H9 (cell line): Measurements from ENCODE around the gene KBTBD13. TPM values are rescaled to one million over a fixed set of nuclear protein-coding genes. Genes with fewer than 3 reads are reported as not detected.

Experiments used
- DNase-seq: peaks from one replicate; pipeline ENCODE4 v3.0.0-alpha.2; 2017
- H2AFZ ChIP-seq: one replicate; pipeline ENCODE4 v1.6.1; 2013; ENCODE audit warnings: mild to moderate bottlenecking, low read length, control low read depth, moderate library complexity
- H2AK5ac ChIP-seq: 2 replicates; pipeline ENCODE4 v1.6.1; 2013; ENCODE audit warnings: low read length, control low read depth, mixed read lengths; ENCODE audit not compliant: insufficient read length
- H2BK120ac ChIP-seq: one replicate; pipeline ENCODE4 v1.6.1; 2013; ENCODE audit warnings: low read depth, mild to moderate bottlenecking, low read length, control low read depth, inconsistent platforms; ENCODE audit not compliant: poor library complexity, severe bottlenecking
- H2BK12ac ChIP-seq: 2 replicates; pipeline ENCODE4 v1.6.1; 2013; ENCODE audit warnings: low read length, control low read depth, mixed read lengths, low read depth; ENCODE audit not compliant: insufficient read length
- H2BK15ac ChIP-seq: 2 replicates; pipeline ENCODE4 v1.6.1; 2013; ENCODE audit warnings: low read depth, low read length, control low read depth
- H2BK20ac ChIP-seq: one replicate; pipeline ENCODE4 v1.6.1; 2013; ENCODE audit warnings: low read depth, mild to moderate bottlenecking, low read length, control low read depth, inconsistent platforms; ENCODE audit not compliant: poor library complexity, severe bottlenecking
- H2BK5ac ChIP-seq: 2 replicates; pipeline ENCODE4 v1.6.1; 2013; ENCODE audit warnings: low read length, control low read depth, mixed read lengths; ENCODE audit not compliant: insufficient read length
- H3K14ac ChIP-seq: 2 replicates; pipeline ENCODE4 v1.6.1; 2013; ENCODE audit warnings: low read length, control low read depth; ENCODE audit not compliant: insufficient read depth
- H3K18ac ChIP-seq: 2 replicates; pipeline ENCODE4 v1.6.1; 2013; ENCODE audit warnings: low read depth, mild to moderate bottlenecking, mixed read lengths, low read length, control low read depth; ENCODE audit not compliant: insufficient read length
- H3K23ac ChIP-seq: 2 replicates; pipeline ENCODE4 v1.6.1; 2013; ENCODE audit warnings: low read length, control low read depth, mixed read lengths, low read depth; ENCODE audit not compliant: insufficient read length
- H3K23me2 ChIP-seq: 2 replicates; pipeline ENCODE4 v1.6.1; 2013; ENCODE audit warnings: low read depth, mild to moderate bottlenecking, mixed read lengths, low read length, control low read depth; ENCODE audit not compliant: insufficient read length, poor library complexity, severe bottlenecking
- H3K27ac ChIP-seq: 2 replicates; pipeline ENCODE4 v1.5.1; 2013; ENCODE audit warnings: low read length, control low read depth, mixed read lengths, low read depth; ENCODE audit not compliant: insufficient read length
- H3K27me3 ChIP-seq: 2 replicates; pipeline ENCODE4 v1.6.1; 2013; ENCODE audit warnings: low read length, control low read depth, inconsistent platforms; ENCODE audit not compliant: insufficient read depth
- H3K4ac ChIP-seq: 2 replicates; pipeline ENCODE4 v1.6.1; 2013; ENCODE audit warnings: low read depth, mild to moderate bottlenecking, control low read depth, inconsistent platforms, low read length, moderate library complexity
- H3K4me1 ChIP-seq: 2 replicates; pipeline ENCODE4 v1.6.1; 2013; ENCODE audit warnings: low read length, control low read depth, inconsistent platforms; ENCODE audit not compliant: insufficient read depth
- H3K4me2 ChIP-seq: 2 replicates; pipeline ENCODE4 v1.6.1; 2013; ENCODE audit warnings: low read length, control low read depth, mixed read lengths; ENCODE audit not compliant: insufficient read length, insufficient read depth
- H3K56ac ChIP-seq: 2 replicates; pipeline ENCODE4 v1.6.1; 2013; ENCODE audit warnings: low read depth, mild to moderate bottlenecking, mixed read lengths, low read length, control low read depth; ENCODE audit not compliant: insufficient read length
- H3K79me1 ChIP-seq: 2 replicates; pipeline ENCODE4 v1.6.1; 2013; ENCODE audit warnings: low read depth, mild to moderate bottlenecking, moderate library complexity, low read length, control low read depth, inconsistent platforms; ENCODE audit not compliant: insufficient read depth, poor library complexity, severe bottlenecking
- H3K79me2 ChIP-seq: 2 replicates; pipeline ENCODE4 v1.6.1; 2013; ENCODE audit warnings: low read length, control low read depth, inconsistent platforms; ENCODE audit not compliant: insufficient read depth
- H3K9ac ChIP-seq: 2 replicates; pipeline ENCODE4 v1.6.1; 2013; ENCODE audit warnings: low read length, control low read depth, mixed read lengths; ENCODE audit not compliant: insufficient read length; ENCODE audit errors: extremely low read depth
- H3K9me3 ChIP-seq: one replicate; pipeline ENCODE4 v1.6.1; 2013; ENCODE audit warnings: low read depth, low read length, inconsistent platforms; ENCODE audit not compliant: control insufficient read depth
- H3T11ph ChIP-seq: one replicate; pipeline ENCODE4 v1.6.1; 2013; ENCODE audit warnings: mild to moderate bottlenecking, low read length, control low read depth, inconsistent platforms
- H4K20me1 ChIP-seq: one replicate; pipeline ENCODE4 v1.6.1; 2013; ENCODE audit not compliant: control insufficient read depth, insufficient read length, insufficient read depth
- H4K5ac ChIP-seq: 2 replicates; pipeline ENCODE4 v1.6.1; 2013; ENCODE audit warnings: low read depth, mild to moderate bottlenecking, mixed read lengths, low read length, control low read depth; ENCODE audit not compliant: insufficient read length
- H4K8ac ChIP-seq: replicated peaks from 2 replicates; pipeline ENCODE4 v1.6.1; 2013; ENCODE audit warnings: low read length, control low read depth, mixed read lengths, low read depth; ENCODE audit not compliant: insufficient read length
- H4K91ac ChIP-seq: 2 replicates; pipeline ENCODE4 v1.6.1; 2013; ENCODE audit warnings: low read depth, mild to moderate bottlenecking, moderate library complexity, mixed read lengths, low read length, control low read depth; ENCODE audit not compliant: insufficient read length
- H3K27ac Mint-ChIP-seq, 3 experiments: 2 replicates in 2 of 3; 3 replicates in 1 of 3; pipeline ENCODE4 v1.8.0; 2020 to 2021; ENCODE audit warnings: mixed read lengths in 3 of 3, mild to moderate bottlenecking in 1 of 3, moderate library complexity in 1 of 3
- H3K27me3 Mint-ChIP-seq: 2 replicates; pipeline ENCODE4 v1.8.0; 2021; ENCODE audit warnings: low read depth, mild to moderate bottlenecking, moderate library complexity, mixed read lengths
- H3K36me3 Mint-ChIP-seq, 3 experiments: 2 replicates in 2 of 3; 3 replicates in 1 of 3; pipeline ENCODE4 v1.8.0; 2020 to 2021; ENCODE audit warnings: low read depth in 3 of 3, mixed read lengths in 3 of 3; ENCODE audit not compliant: insufficient read depth in 1 of 3
- H3K4me1 Mint-ChIP-seq, 2 experiments: 2 replicates each; pipeline ENCODE4 v1.8.0; 2020; ENCODE audit warnings: mixed read lengths in 2 of 2
- H3K4me3 Mint-ChIP-seq, 2 experiments: 2 replicates in 1 of 2; 3 replicates in 1 of 2; pipeline ENCODE4 v1.8.0; 2020 to 2021; ENCODE audit warnings: mild to moderate bottlenecking in 2 of 2, mixed read lengths in 2 of 2, moderate library complexity in 1 of 2
- H3K9me3 Mint-ChIP-seq, 2 experiments: 2 replicates in 1 of 2; 3 replicates in 1 of 2; pipeline ENCODE4 v1.8.0; 2020; ENCODE audit warnings: mild to moderate bottlenecking in 2 of 2, mixed read lengths in 2 of 2, moderate library complexity in 1 of 2
- WGBS: extraction: QIAGEN DNeasy Blood & Tissue Kit; methylation state at CpG from one replicate; pipeline ENCODE4 v1.1.7; 2013; ENCODE audit warnings: missing lambda C conversion rate, low lambda C conversion rate, mixed read lengths; ENCODE audit not compliant: insufficient read length; ENCODE audit errors: extremely low coverage; 5-methylcytosine and 5-hydroxymethylcytosine counted together
- total RNA-seq: library from RNA; stranded (reverse); gene quantifications from 2 replicates; pipeline ENCODE4 v1.2.1, GENCODE V29; 2021
- TF ChIP-seq, protein P1 (sequence below): fragments of 200-600 bp; sonication (generic); conservative IDR thresholded peaks from 3 replicates; pipeline ENCODE4 v1.8.0; 2021; ENCODE audit warnings: antibody characterized with exemption, mild to moderate bottlenecking

The KBTBD13 gene
- total RNA-seq, 1 experiment from 2014 or later = not detected

DNA sequence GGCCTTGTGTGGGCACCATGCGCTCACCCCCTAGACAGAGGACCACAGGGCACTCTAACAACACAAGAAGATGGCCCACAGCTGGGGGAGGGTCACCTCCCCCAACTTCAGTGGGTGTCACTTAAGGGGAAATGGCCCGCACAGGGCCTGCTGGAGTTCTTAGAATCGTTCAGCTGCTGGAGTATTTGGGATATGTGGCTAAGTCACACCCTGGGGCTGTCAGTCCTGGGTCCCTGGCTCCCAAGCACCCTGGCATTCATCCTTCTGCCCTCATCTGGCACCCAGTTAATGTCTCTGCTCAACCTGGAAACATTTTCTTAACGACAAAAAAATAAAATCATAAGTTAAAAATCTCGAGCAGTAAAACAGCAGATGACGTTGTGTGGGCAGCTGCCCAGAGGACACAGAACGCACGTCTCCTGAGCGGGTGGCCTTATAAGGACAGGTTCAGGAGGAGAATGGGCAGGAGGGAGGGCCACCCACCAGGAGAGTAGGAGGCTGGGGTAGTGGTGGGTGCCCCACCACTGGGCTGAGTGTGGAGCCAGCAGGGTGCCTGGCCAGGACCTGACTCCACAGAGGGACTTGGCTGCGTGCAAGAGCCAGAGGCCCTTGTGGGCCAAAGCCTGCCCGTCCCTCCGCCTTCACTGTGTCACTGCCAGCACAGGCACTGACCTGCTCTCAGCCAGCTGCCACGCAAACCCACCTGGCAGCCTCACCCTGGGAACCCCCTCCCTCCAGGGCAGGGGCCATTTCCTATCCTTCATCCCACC is 11.5 kb downstream of the KBTBD13 start:
- Histone ChIP-seq H3K79me1 (no peaks in the 10 kb centered on the region), H3K9me3 (no peaks in the 10 kb centered on the region), H4K5ac (no peak overlapping the region), H2BK5ac (no peak overlapping the region), H3K4me1 (peaks cover 7% of the 10 kb centered on the region; the same call in 1 of the 2 replicates), H3K79me2 (no peaks in the 10 kb centered on the region), H2BK120ac (no peak overlapping the region), H3T11ph (no peak overlapping the region), H4K20me1 (no peaks in the 10 kb centered on the region), H4K91ac (no peak overlapping the region), H3K4ac (no peak overlapping the region), H4K8ac (no peak overlapping the region), H3K14ac (peak overlapping the region; percentile 45; the same call in 1 of the 2 replicates), H3K27ac (no peak overlapping the region), H3K18ac (no peak overlapping the region), H3K27me3 (no peaks in the 10 kb centered on the region), H3K56ac (no peak overlapping the region), H2BK20ac (no peak overlapping the region), H3K23me2 (no peaks in the 10 kb centered on the region), H3K4me2 (no peak overlapping the region), H3K23ac (no peak overlapping the region), H2AK5ac (no peak overlapping the region), H2AFZ (no peak overlapping the region), H2BK12ac (no peak overlapping the region), H3K9ac (no peak overlapping the region), H2BK15ac (no peak overlapping the region)
- DNase-seq = no peak
- no peak overlapping the region for H3K4me3 Mint-ChIP-seq
- peaks cover 53 to 63% of the 10 kb centered on the region in 2 experiments for H3K4me1 Mint-ChIP-seq
- H3K36me3 Mint-ChIP-seq = no peaks in the 10 kb centered on the region
- no CpG with 5 or more reads among the region's 13 CpGs for WGBS
- TF ChIP-seq, protein P1, sequence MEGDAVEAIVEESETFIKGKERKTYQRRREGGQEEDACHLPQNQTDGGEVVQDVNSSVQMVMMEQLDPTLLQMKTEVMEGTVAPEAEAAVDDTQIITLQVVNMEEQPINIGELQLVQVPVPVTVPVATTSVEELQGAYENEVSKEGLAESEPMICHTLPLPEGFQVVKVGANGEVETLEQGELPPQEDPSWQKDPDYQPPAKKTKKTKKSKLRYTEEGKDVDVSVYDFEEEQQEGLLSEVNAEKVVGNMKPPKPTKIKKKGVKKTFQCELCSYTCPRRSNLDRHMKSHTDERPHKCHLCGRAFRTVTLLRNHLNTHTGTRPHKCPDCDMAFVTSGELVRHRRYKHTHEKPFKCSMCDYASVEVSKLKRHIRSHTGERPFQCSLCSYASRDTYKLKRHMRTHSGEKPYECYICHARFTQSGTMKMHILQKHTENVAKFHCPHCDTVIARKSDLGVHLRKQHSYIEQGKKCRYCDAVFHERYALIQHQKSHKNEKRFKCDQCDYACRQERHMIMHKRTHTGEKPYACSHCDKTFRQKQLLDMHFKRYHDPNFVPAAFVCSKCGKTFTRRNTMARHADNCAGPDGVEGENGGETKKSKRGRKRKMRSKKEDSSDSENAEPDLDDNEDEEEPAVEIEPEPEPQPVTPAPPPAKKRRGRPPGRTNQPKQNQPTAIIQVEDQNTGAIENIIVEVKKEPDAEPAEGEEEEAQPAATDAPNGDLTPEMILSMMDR = no peak
- peaks cover 7% of the 10 kb centered on the region for H3K27me3 Mint-ChIP-seq
- H3K9me3 Mint-ChIP-seq = no peaks in the 10 kb centered on the region; a peak in 1 of 5 replicates
- no peak overlapping the region for H3K27ac Mint-ChIP-seq
